Stomach (tissue), 4 donors: Measurements from ENCODE around the gene ZNF683.

ENCODE experiments used
- POLR2A ChIP-seq, 4 donors: fragments of 450-650 bp; IDR thresholded peaks; one replicate each; pipeline ENCODE4 v1.6.1; 2016; ENCODE audit warnings: antibody characterized with exemption in 4 of 4, control low read depth in 2 of 4, mild to moderate bottlenecking in 1 of 4, moderate library complexity in 1 of 4
- TF ChIP-seq, protein P1 (sequence below), 7 experiments: fragments of 450-650 bp in 4 of 7; fragments of 200-600 bp in 3 of 7; sonication (generic) in 3 of 7; IDR thresholded peaks; one replicate each; pipeline ENCODE4 v1.5.1; 2016 to 2019; ENCODE audit warnings: antibody characterized with exemption in 7 of 7, control low read depth in 2 of 7, mild to moderate bottlenecking in 1 of 7

DNA sequence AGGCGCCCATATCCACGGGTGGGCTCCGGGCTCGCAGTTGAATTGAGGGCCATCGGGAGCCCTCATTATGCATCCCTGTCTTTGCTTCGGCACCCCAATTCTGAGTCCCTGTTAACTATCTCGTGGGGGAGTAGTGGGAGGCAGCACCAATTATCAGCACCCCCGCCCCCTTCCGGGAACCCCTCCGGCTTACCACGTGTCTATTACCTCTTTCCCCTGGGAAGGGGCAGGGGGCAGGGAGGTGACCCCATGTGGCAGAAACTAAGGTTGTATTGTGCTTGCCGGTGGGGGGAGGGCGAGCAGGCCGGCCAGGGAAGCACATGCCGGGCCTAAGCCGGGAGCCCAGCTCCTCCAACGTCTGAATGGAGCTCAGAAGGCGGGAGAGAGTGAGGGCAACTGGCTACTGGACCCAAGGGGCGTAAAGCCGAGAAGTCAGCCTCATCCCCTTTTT, 39.1 kb upstream of the ZNF683 start:
- TF ChIP-seq, protein P1, sequence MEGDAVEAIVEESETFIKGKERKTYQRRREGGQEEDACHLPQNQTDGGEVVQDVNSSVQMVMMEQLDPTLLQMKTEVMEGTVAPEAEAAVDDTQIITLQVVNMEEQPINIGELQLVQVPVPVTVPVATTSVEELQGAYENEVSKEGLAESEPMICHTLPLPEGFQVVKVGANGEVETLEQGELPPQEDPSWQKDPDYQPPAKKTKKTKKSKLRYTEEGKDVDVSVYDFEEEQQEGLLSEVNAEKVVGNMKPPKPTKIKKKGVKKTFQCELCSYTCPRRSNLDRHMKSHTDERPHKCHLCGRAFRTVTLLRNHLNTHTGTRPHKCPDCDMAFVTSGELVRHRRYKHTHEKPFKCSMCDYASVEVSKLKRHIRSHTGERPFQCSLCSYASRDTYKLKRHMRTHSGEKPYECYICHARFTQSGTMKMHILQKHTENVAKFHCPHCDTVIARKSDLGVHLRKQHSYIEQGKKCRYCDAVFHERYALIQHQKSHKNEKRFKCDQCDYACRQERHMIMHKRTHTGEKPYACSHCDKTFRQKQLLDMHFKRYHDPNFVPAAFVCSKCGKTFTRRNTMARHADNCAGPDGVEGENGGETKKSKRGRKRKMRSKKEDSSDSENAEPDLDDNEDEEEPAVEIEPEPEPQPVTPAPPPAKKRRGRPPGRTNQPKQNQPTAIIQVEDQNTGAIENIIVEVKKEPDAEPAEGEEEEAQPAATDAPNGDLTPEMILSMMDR (IDR thresholded peaks at IDR 0.05), result no peak
- no peak for TF ChIP-seq POLR2A (IDR thresholded peaks at IDR 0.05)
